ENCODE results near the gene RABGGTA.

The RABGGTA gene

DNA sequence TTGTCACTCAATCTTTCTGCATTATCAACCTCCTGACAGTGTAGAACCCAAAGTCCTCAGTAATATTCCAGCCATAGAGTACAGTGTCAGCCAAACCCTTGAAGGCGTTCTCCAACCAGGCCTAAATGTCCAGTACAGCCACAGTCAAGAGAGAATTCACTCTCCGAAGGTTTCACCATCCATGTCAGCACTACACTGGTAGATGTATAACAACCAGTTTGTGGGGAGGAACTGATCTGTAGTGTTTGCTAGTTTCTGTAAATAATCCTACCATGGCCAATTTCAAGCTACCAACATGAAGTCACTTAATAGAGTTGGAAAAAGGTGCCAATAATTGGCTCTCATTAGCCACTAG lies 55.1 kb downstream of the RABGGTA start:
- no peak for DNase-seq (ENCODE audit: low read depth)

Data from stimulated activated CD8-positive, alpha-beta memory T cell treated with anti-CD3 and anti-CD28 coated beads, Interleukin-12 subunit alpha, Interleukin-12 subunit beta, amount 100 ng/mL, for 1 hour (primary cell).